K562 (cell line): ENCODE results near the gene LIPT1. TPM values are rescaled to one million over a fixed set of nuclear protein-coding genes. Genes with fewer than 3 reads are reported as not detected.

Experiments
- ATAC-seq: fragments of 200-7000 bp; cut with Tn5 transposase; 3 replicates; pipeline ENCODE4 v1.9.1; 2020; ENCODE audit warnings: moderate library complexity
- BruUV-seq: library from RNA; stranded (reverse); fragments of 400-500 nt; replicated peaks from 2 replicates; lab custom pipeline; 2021; lab: Mats Ljungman, UMichigan
- CTCF ChIA-PET: fragments of 300-600 bp; formaldehyde crosslinking; extraction: SDS; loops from one replicate; lab custom pipeline; 2021; ENCODE audit warnings: low intra/inter-chr PET ratio; lab: Yijun Ruan, JAX
- POLR2A ChIA-PET: fragments of 300-600, 350-650 bp; sonication (Branson Sonifier 250); formaldehyde crosslinking; extraction: SDS; loops from one replicate; lab custom pipeline; 2021; ENCODE audit warnings: antibody characterized with exemption, inconsistent platforms; lab: Yijun Ruan, JAX
- DNase-seq, 4 experiments: peaks; one replicate each; pipeline versions ENCODE4 v3.0.0 to v3.0.0-alpha.2; 2011 to 2018; ENCODE audit warnings: low spot score in 3 of 4, mixed read lengths in 3 of 4; ENCODE audit errors: extremely low read depth in 1 of 4
- FAIRE-seq: peaks from 2 replicates; lab custom pipeline; 2011; peaks lifted over from hg19 to GRCh38; lab: Jason Lieb, UNC
- H2AFZ ChIP-seq: 2 replicates; pipeline ENCODE4 v1.6.0; 2011; ENCODE audit warnings: low read depth, low read length, control low read depth, inconsistent platforms
- H3K27ac ChIP-seq: fragments of 200-600 bp; 3 replicates; pipeline ENCODE4 v1.8.0; 2011; ENCODE audit warnings: low read depth, mild to moderate bottlenecking, control low read depth, inconsistent platforms, low read length, moderate library complexity, mixed read lengths; ENCODE audit errors: extremely low read depth
- H3K27me3 ChIP-seq, 2 experiments: fragments of 300-600 bp in 1 of 2; 2 replicates in 1 of 2; 3 replicates in 1 of 2; pipeline versions ENCODE4 v1.6.0 to v1.8.0; 2011; ENCODE audit warnings: inconsistent platforms in 2 of 2, low read length in 2 of 2, mild to moderate bottlenecking in 1 of 2, mixed read lengths in 1 of 2, moderate library complexity in 1 of 2; ENCODE audit not compliant: control insufficient read depth in 2 of 2, insufficient read depth in 2 of 2
- H3K36me3 ChIP-seq: fragments of 300-600 bp; 3 replicates; pipeline ENCODE4 v1.8.0; 2011; ENCODE audit warnings: mild to moderate bottlenecking, low read length, inconsistent platforms; ENCODE audit not compliant: control insufficient read depth, insufficient read depth
- H3K4me1 ChIP-seq, 2 experiments: fragments of 200-600 bp in 1 of 2; replicated peaks in 1 of 2; 2 replicates in 1 of 2; 3 replicates in 1 of 2; pipeline versions ENCODE4 v1.5.1 to v1.8.0; 2011; ENCODE audit warnings: inconsistent platforms in 2 of 2, low read length in 2 of 2, mild to moderate bottlenecking in 1 of 2, mixed read lengths in 1 of 2, moderate library complexity in 1 of 2; ENCODE audit not compliant: control insufficient read depth in 2 of 2, insufficient read depth in 2 of 2
- H3K4me2 ChIP-seq: 2 replicates; pipeline ENCODE4 v1.6.1; 2011; ENCODE audit warnings: low read length, control low read depth, inconsistent platforms, mixed read lengths; ENCODE audit not compliant: insufficient read depth
- H3K4me3 ChIP-seq: fragments of 200-600 bp; sonication (generic), shearing (Covaris generic); 2 replicates; pipeline ENCODE4 v1.5.1; 2016; ENCODE audit warnings: control low read depth, inconsistent platforms
- H3K79me2 ChIP-seq: fragments of 200-600 bp; 3 replicates; pipeline ENCODE4 v1.8.0; 2011; ENCODE audit warnings: low read length, inconsistent platforms; ENCODE audit not compliant: control insufficient read depth, insufficient read depth
- H3K9ac ChIP-seq, 2 experiments: 2 replicates each; pipeline versions ENCODE4 v1.6.0 to v1.6.1; 2011; ENCODE audit warnings: low read depth in 2 of 2, low read length in 2 of 2, control low read depth in 1 of 2, inconsistent platforms in 1 of 2, mild to moderate bottlenecking in 1 of 2, mixed read lengths in 1 of 2; ENCODE audit not compliant: insufficient read depth in 1 of 2
- H3K9me1 ChIP-seq: one replicate; pipeline ENCODE4 v1.6.0; 2011; ENCODE audit warnings: inconsistent platforms, mild to moderate bottlenecking, low read length, moderate library complexity; ENCODE audit not compliant: control insufficient read depth, insufficient read depth
- H3K9me3 ChIP-seq: replicated peaks from 2 replicates; pipeline ENCODE4 v1.5.1; 2011; ENCODE audit warnings: low read depth, low read length, inconsistent platforms; ENCODE audit not compliant: control insufficient read depth, insufficient read depth
- H4K20me1 ChIP-seq: replicated peaks from 2 replicates; pipeline ENCODE4 v1.6.1; 2011; ENCODE audit warnings: low read length, inconsistent platforms, mixed read lengths; ENCODE audit not compliant: control insufficient read depth, insufficient read depth
- ARID3A ChIP-seq: IDR thresholded peaks from 2 replicates; pipeline ENCODE4 v1.6.1; 2012; ENCODE audit warnings: low read depth, low read length, improper control_type of control experiment, borderline replicate concordance
- CHD1 ChIP-seq: fragments of 200-600 bp; sonication (generic); IDR thresholded peaks from one replicate; pipeline ENCODE4 v1.6.1; 2012; ENCODE audit warnings: mild to moderate bottlenecking, moderate library complexity, low read length, inconsistent platforms
- FOXK2 ChIP-seq, 2 experiments: fragments of 450-650 bp; IDR thresholded peaks in 1 of 2; conservative IDR thresholded peaks in 1 of 2; 2 replicates each; pipeline ENCODE4 v1.6.1; 2016; ENCODE audit warnings: low read depth in 2 of 2, mild to moderate bottlenecking in 1 of 2
- HINFP ChIP-seq: fragments of 450-650 bp; conservative IDR thresholded peaks from 2 replicates; pipeline ENCODE4 v1.6.1; 2016; ENCODE audit warnings: missing genetic modification characterization, low read depth, mild to moderate bottlenecking, control low read depth, missing compliant biosample characterization
- TAF15 ChIP-seq: fragments of 200-400 bp; formaldehyde crosslinking; IDR thresholded peaks from 2 replicates; pipeline ENCODE4 v1.6.1; 2017; ENCODE audit warnings: mild to moderate bottlenecking, low read depth, low read length, moderate library complexity
- WGBS: fragments of 100-300 bp; shearing (Covaris generic); methylation state at CpG from one replicate; pipeline ENCODE4 v1.1.6; 2016; ENCODE audit warnings: low coverage, mixed read lengths; ENCODE audit not compliant: insufficient coverage; ENCODE audit errors: missing lambda C conversion rate; 5-methylcytosine and 5-hydroxymethylcytosine counted together
- in situ Hi-C: fragments of 300-500 bp; cut with MboI; formaldehyde crosslinking; loops from 4 replicates; pipeline ENCODE4 v1.15.0; 2018; ENCODE audit warnings: inconsistent platforms, mixed read lengths
- intact Hi-C: fragments of 100-400 bp; cut with micrococcal nuclease; formaldehyde crosslinking; loops from 2 replicates; pipeline ENCODE4 v1.14.2; 2022
- polyA plus RNA-seq, 8 experiments: library from polyadenylated mRNA; depleted of rRNA in 4 of 8; stranded (reverse) in 5 of 8; unstranded in 3 of 8; fragments of >200 nt; fragmentation: Nextera tagmentation in 2 of 8; fragmentation: Illumina TruSeq in 1 of 8; extraction: Ambion mirVana in 2 of 8; extraction: Trizol in 1 of 8; gene quantifications; 2 replicates each; pipeline versions ENCODE4 v1.2.1 to v1.2.3, GENCODE V29; 2011 to 2014; ENCODE audit warnings: inconsistent platforms in 1 of 8, missing spikeins in 1 of 8
- total RNA-seq, 7 experiments: library from RNA; depleted of rRNA in 6 of 7; stranded (reverse); fragments of >200 nt in 6 of 7; fragmentation: Illumina TruSeq in 2 of 7; extraction: Trizol in 2 of 7; gene quantifications; 2 replicates each; pipeline versions ENCODE4 v1.2.1 to v1.2.3, GENCODE V29; 2011 to 2021; ENCODE audit warnings: low replicate concordance in 1 of 7

Gene LIPT1
- total and polyA plus RNA-seq, 9 of the 15 experiments (the other 6 are each of a cell fraction or from before 2014, with no cell fraction given) = 6.4 to 18.3 (median 11.6) TPM

- Histone ChIP-seq H3K9me3 (no peaks in the 10 kb centered on the region), H3K4me3 (peak overlapping the region; percentile 72), H2AFZ (peak overlapping the region; percentile 95), H3K79me2 (peaks cover 77% of the 10 kb centered on the region), H3K27ac (peak overlapping the region; percentile 88), H3K9me1 (no peaks in the 10 kb centered on the region), H3K4me2 (peak overlapping the region; percentile 89), H3K4me1 (peaks cover 0 to 14% of the 10 kb centered on the region in 2 experiments), H3K36me3 (peaks cover 30% of the 10 kb centered on the region), H3K9ac (peak overlapping the region; percentile 87 to 94), H3K27me3 (no peaks in the 10 kb centered on the region), H4K20me1 (no peaks in the 10 kb centered on the region)
- ChIA-PET CTCF (interaction anchor here (0.6 kb wide), 1 partner anchor 300 kb away, joined by 3 read pairs; no protein-coding TSS in a partner anchor), POLR2A (interaction anchor here (0.6 to 1.3 kb wide), 4 partner anchors 12 to 1216 kb away, joined by 3 read pairs; partner anchors contain the start of genes LIPT1 and TSGA10)
- TF ChIP-seq CHD1 = no peak
- no peak for TF ChIP-seq FOXK2 (conservative IDR thresholded peaks at IDR 0.05 in 1 of 2, IDR thresholded peaks at IDR 0.05 in 1 of 2; ENCODE audit: low read depth in 2 of 2)
- no peak for TF ChIP-seq ARID3A
- TF ChIP-seq TAF15 = no peak
- 0 out of 2 replicates have a peak, but pooled peaks have one; percentile 9 for TF ChIP-seq HINFP (tag)
- FAIRE-seq (no peak), ATAC-seq (peak; percentile 47), DNase-seq (peak in 1 of 4 experiments; percentile 30)
- BruUV-seq = no TSS peak
- intact Hi-C loops (loop anchor here (1.0 to 2.0 kb wide), 2 partner anchors 155 to 309 kb away; partner anchors contain the start of genes REV1 and TXNDC9), in situ Hi-C loops (no loop called here)
- WGBS = 0% methylated on average over 4 of the region's 4 CpGs
Observed at GRCh38 chr2:99181624-99182000, 26.8 kb downstream of the LIPT1 start.
